Measurements from ENCODE around the gene BMPER.

DNA sequence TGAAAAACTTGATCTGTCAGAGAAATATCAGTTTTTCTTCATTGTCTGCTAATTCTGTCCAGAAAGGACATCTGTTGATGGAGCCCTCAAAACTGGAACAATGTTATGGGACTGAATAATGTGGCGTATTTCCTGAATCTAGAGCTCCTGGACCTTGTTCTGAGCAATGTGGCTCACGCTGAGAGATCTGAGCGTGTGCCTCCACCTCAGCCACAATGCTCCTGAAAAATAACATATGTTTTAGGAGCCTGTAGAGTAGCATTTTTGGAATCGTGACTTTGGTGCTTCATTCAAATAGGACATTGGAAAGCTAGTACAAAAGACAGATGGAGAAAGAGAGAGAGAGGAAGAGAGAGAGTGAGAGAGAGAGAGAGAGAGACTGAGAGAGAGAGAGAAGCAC, 110.3 kb downstream of the BMPER start:
- TF ChIP-seq EZH2 (IDR thresholded peaks at IDR 0.05) (no peak), POLR2AphosphoS5 (IDR thresholded peaks at IDR 0.05; ENCODE audit: borderline replicate concordance, low read depth, low read length) (no peak)

All from SK-N-MC (cell line).